VCaP (cell line): ENCODE results near the gene SIDT2.

ENCODE experiments used
- H3K27ac ChIP-seq: fragments of 450-650 bp; 2 replicates; pipeline ENCODE4 v1.5.1; 2017
- TF ChIP-seq, protein P1 (sequence below): fragments of 450-650 bp; conservative IDR thresholded peaks from 2 replicates; pipeline ENCODE4 v1.5.1; 2017; ENCODE audit warnings: mild to moderate bottlenecking, moderate library complexity

The SIDT2 gene

DNA sequence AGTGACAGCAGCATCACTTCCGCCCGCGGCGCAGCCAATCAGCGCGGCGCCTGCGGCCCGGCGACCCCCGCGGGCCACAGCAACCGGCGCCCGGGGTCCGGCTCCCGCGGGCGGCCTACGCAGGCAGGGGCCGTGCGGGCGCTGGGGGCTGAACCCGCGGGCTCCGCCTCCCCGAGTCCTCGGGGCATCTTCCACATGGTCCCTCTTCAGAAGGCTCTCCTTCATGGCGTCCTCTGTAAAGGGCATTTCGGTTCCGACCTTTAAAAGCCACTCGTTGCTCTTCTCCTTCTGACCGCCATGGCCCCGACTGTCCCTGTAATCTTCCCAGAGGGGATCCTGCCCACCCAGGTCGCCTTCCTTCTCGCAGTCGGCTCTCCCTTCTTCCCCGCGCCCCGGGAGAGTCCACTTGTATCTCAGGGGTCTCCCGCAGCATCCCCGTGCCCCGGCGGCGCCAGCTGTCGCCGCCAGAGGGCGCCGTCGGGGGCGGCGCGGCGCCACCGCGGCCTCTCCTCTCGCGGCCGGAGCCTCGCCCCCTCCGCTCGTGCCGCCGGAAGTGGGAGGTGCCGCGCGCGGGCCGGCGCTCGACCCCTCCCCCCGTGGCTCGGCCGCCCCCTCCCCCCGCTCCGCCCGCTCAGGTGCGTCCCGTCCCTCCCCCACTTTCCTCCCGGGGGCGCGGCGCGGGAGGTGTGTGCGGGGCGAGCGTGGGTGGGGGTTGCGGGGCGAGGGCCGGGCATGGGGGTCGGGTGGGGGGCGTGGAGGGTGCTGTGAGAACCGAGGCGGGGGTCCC lies 53.7 kb downstream of the SIDT2 start, which contains the start of gene RNF214:
TSS of gene RNF214 (plus strand) at position 580 of the 787 bp plus-strand sequence. CDS start 1,602 bp downstream, outside the sequence.
- TF ChIP-seq, protein P1, sequence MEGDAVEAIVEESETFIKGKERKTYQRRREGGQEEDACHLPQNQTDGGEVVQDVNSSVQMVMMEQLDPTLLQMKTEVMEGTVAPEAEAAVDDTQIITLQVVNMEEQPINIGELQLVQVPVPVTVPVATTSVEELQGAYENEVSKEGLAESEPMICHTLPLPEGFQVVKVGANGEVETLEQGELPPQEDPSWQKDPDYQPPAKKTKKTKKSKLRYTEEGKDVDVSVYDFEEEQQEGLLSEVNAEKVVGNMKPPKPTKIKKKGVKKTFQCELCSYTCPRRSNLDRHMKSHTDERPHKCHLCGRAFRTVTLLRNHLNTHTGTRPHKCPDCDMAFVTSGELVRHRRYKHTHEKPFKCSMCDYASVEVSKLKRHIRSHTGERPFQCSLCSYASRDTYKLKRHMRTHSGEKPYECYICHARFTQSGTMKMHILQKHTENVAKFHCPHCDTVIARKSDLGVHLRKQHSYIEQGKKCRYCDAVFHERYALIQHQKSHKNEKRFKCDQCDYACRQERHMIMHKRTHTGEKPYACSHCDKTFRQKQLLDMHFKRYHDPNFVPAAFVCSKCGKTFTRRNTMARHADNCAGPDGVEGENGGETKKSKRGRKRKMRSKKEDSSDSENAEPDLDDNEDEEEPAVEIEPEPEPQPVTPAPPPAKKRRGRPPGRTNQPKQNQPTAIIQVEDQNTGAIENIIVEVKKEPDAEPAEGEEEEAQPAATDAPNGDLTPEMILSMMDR: peak; percentile 98
- H3K27ac ChIP-seq: peak within 1 kb of the TSS; percentile 92

DNA sequence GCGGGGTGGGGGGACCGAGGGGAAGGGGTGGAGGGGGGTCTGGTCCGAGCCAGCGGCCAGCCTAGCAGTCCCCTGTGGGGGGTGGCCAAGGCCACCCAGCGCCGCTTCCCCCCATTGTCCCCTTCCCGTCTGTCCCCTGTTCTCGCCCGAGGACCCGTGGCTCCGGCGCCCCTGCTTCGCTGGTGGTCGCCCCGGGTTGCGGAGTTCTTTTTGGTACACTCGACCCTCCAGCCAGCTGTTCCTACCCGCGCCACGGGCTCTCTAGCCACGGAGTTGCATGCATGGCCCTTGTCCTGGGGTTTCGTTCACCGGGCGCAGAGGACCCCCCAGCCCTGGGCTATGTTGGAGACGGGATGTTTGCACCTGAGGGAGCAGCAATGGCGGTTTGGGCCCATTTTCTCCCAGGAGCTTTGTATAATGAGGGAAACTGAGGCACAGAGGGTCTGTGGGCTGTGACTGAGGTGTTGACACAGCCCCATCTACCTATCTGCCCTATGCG lies 54.4 kb downstream of the SIDT2 start:
- TF ChIP-seq, protein P1: no peak
- H3K27ac ChIP-seq: peak overlapping the region; percentile 92

DNA sequence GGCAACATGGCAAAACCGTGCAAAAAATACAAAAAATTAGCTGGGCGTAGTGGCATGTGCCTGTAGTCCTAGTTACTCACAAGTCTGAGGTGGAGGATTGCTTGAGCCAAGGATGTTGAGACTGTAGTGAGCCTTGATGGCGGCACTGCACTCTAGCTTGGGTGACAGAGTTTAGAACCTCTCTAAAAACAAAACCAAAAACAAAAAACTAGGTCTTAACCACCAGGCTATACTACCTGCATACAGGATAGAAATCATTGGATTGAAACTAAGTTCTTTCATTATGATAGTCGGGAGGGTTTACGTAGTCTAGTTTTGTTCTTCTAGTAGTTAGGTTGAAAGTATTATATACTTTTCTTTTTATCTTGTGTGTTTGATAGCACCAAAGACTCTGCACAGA lies 59.7 kb downstream of the SIDT2 start:
- TF ChIP-seq, protein P1: no peak
- no peak overlapping the region for H3K27ac ChIP-seq

DNA sequence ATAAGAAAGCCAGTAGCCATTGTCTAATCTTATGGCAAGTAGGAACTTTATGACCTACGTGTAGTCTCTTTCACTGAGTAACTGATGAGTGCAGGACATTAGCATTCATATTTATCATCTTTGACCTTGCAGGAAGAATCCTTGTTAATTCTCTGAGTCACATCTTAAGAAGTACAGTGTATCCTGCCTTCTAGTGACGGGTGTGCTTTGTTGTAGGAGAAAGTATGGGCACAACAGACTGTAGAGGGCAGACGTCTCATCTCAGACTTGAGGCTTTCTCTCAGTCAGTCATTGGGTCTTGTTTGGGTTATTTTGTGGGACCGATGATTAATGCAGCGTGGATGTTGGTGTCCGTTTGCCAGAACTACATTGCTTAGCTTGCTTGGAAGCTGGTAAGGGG lies 60.8 kb downstream of the SIDT2 start:
- TF ChIP-seq, protein P1: no peak
- H3K27ac ChIP-seq: no peak overlapping the region
